Prostate gland (tissue), 2 donors: Measurements from ENCODE around the gene ACSF3.

ENCODE experiments used
- CTCF ChIP-seq, 4 experiments: fragments of 200-600 bp in 2 of 4; fragments of 450-650 bp in 2 of 4; sonication (generic) in 2 of 4; IDR thresholded peaks; 1 replicate in 3 of 4; 2 replicates in 1 of 4; pipeline ENCODE4 v1.5.1; 2016 to 2019; ENCODE audit warnings: antibody characterized with exemption in 4 of 4, mild to moderate bottlenecking in 2 of 4, moderate library complexity in 2 of 4
- POLR2A ChIP-seq: fragments of 450-650 bp; IDR thresholded peaks from one replicate; pipeline ENCODE4 v1.6.1; 2016; ENCODE audit warnings: antibody characterized with exemption, mild to moderate bottlenecking
- POLR2AphosphoS5 ChIP-seq: sonication (generic); formaldehyde crosslinking; IDR thresholded peaks from one replicate; pipeline ENCODE4 v1.6.1; 2017; ENCODE audit warnings: antibody characterized with exemption

GRCh38 chr16:89065458-89065822 lies 28.2 kb upstream of the ACSF3 start:
- TF ChIP-seq CTCF (IDR thresholded peaks at IDR 0.05) (no peak), POLR2A (no peak), POLR2AphosphoS5 (no peak)
